Body of pancreas (tissue), 4 donors: ENCODE measurements around the gene ROS1. TPM values are rescaled to one million over a fixed set of nuclear protein-coding genes. Genes with fewer than 3 reads are reported as not detected.

ENCODE experiments used
- ATAC-seq: fragments of 150-250 bp; one replicate; pipeline ENCODE4 v1.9.1; 2016
- DNase-seq, 4 donors: peaks; one replicate each; pipeline ENCODE4 v3.0.0-alpha.2; 2019
- H3K27ac ChIP-seq, 4 donors: fragments of 200-600 bp; sonication (generic); 1 replicate in 3 of 4; 2 replicates in 1 of 4; pipeline versions ENCODE4 v1.5.1 to v1.6.1; 2016 to 2019; ENCODE audit warnings: mild to moderate bottlenecking in 1 of 4, mixed read lengths in 1 of 4, moderate library complexity in 1 of 4
- H3K27me3 ChIP-seq, 2 donors: fragments of 200-600 bp; sonication (generic); one replicate each; pipeline ENCODE4 v1.6.0; 2016; ENCODE audit warnings: mild to moderate bottlenecking in 1 of 2
- H3K36me3 ChIP-seq, 2 donors: fragments of 200-600 bp; sonication (generic); replicated peaks in 1 of 2; 2 replicates each; pipeline ENCODE4 v1.5.1; 2016; ENCODE audit warnings: low read depth in 2 of 2; ENCODE audit not compliant: insufficient read depth in 1 of 2
- H3K4me1 ChIP-seq: fragments of 200-600 bp; sonication (generic); one replicate; pipeline ENCODE4 v1.6.0; 2016
- H3K4me3 ChIP-seq, 2 donors: fragments of 200-600 bp; sonication (generic); 1 replicate in 1 of 2; 2 replicates in 1 of 2; pipeline ENCODE4 v1.5.1; 2016 to 2019
- H3K9me3 ChIP-seq, 3 donors: fragments of 200-600 bp; sonication (generic); 1 replicate in 2 of 3; 2 replicates in 1 of 3; pipeline ENCODE4 v1.5.1; 2016
- POLR2A ChIP-seq, 3 donors: fragments of 450-650 bp; IDR thresholded peaks; one replicate each; pipeline ENCODE4 v1.6.1; 2016; ENCODE audit warnings: antibody characterized with exemption in 3 of 3, mild to moderate bottlenecking in 2 of 3
- WGBS, 2 donors: methylation state at CpG; one replicate each; pipeline ENCODE4 v1.1.5; 2017; 5-methylcytosine and 5-hydroxymethylcytosine counted together
- intact Hi-C: fragments of 100-400 bp; cut with DNase I; formaldehyde crosslinking; loops from one replicate; pipeline ENCODE4 v1.15.1; 2023
- total RNA-seq, 2 donors: library from RNA; depleted of rRNA; stranded (reverse); fragments of >200 nt; gene quantifications; one replicate each; pipeline ENCODE4 v1.1.0, GENCODE V29; 2016
- TF ChIP-seq, protein P1 (sequence below), 7 experiments: fragments of 450-650 bp in 4 of 7; fragments of 200-600 bp in 3 of 7; sonication (generic) in 3 of 7; IDR thresholded peaks; one replicate each; pipeline ENCODE4 v1.5.1; 2016 to 2019; ENCODE audit warnings: antibody characterized with exemption in 7 of 7

Gene ROS1
- total RNA-seq, 2 donors from 2014 or later = not detected

DNA sequence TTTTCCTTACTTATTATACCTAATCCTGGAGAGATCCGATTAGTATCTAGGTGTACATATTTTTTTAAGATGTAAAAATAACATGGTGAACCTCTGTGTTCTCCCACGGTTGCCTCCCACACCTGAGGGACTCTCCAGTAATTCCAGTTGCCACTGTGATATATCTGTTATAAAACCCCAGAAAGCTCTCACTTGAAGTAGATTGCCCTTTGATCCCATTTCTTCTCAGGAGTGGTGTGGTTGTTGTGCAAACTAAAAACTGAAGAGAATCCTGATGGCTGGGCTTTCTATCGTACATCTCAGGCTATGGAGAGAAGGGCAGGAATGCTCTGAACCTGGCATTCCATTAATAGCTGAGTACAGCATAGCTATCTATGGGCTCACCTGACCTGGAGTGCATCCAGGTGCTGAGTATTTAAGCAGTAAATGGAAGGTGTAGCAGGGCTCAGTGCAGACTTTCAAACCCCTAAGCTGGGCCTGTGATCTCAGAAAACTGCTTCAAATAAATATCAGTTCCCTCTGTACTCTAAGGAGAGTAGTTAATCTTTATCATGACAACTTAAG is 119.4 kb downstream of the ROS1 start:
- intact Hi-C loops = no loop called here
- no peaks in the 10 kb centered on the region for H3K4me1 ChIP-seq
- 28% methylated on average over 3 of the region's 3 CpGs for whole genome bisulfite sequencing, 2 donors
- H3K27me3 ChIP-seq = no peaks in the 10 kb centered on the region
- ATAC-seq = peak; percentile 38
- TF ChIP-seq POLR2A (IDR thresholded peaks at IDR 0.05) = no peak
- TF ChIP-seq, protein P1, sequence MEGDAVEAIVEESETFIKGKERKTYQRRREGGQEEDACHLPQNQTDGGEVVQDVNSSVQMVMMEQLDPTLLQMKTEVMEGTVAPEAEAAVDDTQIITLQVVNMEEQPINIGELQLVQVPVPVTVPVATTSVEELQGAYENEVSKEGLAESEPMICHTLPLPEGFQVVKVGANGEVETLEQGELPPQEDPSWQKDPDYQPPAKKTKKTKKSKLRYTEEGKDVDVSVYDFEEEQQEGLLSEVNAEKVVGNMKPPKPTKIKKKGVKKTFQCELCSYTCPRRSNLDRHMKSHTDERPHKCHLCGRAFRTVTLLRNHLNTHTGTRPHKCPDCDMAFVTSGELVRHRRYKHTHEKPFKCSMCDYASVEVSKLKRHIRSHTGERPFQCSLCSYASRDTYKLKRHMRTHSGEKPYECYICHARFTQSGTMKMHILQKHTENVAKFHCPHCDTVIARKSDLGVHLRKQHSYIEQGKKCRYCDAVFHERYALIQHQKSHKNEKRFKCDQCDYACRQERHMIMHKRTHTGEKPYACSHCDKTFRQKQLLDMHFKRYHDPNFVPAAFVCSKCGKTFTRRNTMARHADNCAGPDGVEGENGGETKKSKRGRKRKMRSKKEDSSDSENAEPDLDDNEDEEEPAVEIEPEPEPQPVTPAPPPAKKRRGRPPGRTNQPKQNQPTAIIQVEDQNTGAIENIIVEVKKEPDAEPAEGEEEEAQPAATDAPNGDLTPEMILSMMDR (IDR thresholded peaks at IDR 0.05) = no peak
- H3K4me3 ChIP-seq = no peak overlapping the region
- H3K36me3 ChIP-seq = no peaks in the 10 kb centered on the region
- DNase-seq = peak in 2 of 4 donors; percentile 16 to 31
- H3K27ac ChIP-seq = no peak overlapping the region
- no peaks in the 10 kb centered on the region for H3K9me3 ChIP-seq

DNA sequence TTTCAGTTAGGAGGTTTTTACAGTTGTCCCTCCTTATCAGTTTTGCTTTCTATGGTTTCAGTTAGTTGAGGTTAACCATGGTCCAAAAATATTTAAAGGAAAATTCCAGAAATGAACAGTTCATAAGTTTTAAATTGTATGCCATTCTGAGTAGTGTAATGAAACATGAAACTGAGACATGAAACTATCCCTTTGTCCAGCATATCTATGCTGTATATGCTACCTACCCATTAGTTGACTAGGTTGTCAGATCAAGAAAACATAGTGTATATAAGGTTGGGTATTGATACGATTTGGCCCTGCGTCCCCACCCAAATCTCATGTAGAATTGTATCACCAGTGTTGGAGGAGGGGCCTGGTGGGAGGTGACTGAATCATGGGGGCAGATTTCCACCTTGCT is 121.3 kb downstream of the ROS1 start:
- Histone ChIP-seq H3K27ac (no peak overlapping the region), H3K4me3 (no peak overlapping the region), H3K27me3 (no peaks in the 10 kb centered on the region), H3K9me3 (no peaks in the 10 kb centered on the region), H3K4me1 (no peaks in the 10 kb centered on the region), H3K36me3 (no peaks in the 10 kb centered on the region)
- intact Hi-C loops = no loop called here
- DNase-seq (no peak), ATAC-seq (no peak)
- TF ChIP-seq, protein P1 (IDR thresholded peaks at IDR 0.05) = no peak
- no peak for TF ChIP-seq POLR2A (IDR thresholded peaks at IDR 0.05)
- 74 to 86% methylated on average over 2 of the region's 2 CpGs for WGBS, 2 donors

DNA sequence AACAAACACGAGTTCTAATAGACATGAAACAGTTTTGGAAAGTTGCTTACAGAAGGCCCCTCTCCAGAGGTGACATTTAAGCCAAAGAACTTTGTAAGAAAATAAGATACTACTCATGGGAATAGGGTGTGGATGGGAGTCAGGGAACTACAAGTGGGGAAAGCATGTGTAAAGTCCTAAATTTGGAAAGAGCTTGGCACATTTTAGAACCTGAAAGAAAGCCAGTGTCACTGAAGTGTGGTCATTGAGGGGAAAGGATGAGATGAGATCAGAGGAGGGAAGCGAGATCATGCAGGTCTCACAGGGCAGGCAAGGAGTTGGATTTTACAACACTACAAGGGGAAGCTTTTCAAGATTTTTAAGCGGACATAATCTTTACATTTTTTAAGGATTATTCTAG is 122.4 kb downstream of the ROS1 start:
- ATAC-seq (no peak), DNase-seq (no peak)
- Histone ChIP-seq H3K4me3 (no peak overlapping the region), H3K27me3 (no peaks in the 10 kb centered on the region), H3K9me3 (no peaks in the 10 kb centered on the region), H3K4me1 (no peaks in the 10 kb centered on the region), H3K27ac (no peak overlapping the region), H3K36me3 (no peaks in the 10 kb centered on the region)
- 45 to 63% methylated on average over 3 of the region's 3 CpGs for WGBS, 2 donors
- TF ChIP-seq, protein P1 (IDR thresholded peaks at IDR 0.05) = no peak
- TF ChIP-seq POLR2A (IDR thresholded peaks at IDR 0.05) = no peak
- intact Hi-C loops = no loop called here

DNA sequence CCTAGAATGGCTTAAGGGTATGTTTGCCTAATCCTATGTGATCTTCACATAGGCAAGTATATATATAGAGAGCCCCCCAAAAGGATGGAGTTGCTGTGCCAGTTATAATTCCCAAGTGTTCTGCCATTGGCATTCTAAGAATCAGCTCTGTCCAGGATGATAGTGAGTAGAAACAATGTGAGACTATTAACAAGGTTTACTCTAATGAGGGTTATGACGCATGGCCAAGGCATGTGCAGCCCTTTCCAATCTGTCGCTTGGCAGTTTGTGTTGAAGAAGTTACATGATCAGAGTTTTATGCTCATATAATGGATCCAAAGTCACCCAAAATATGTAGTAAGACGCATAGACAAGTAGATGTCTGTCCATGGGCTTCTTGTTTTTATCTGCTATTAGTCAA is 126.8 kb downstream of the ROS1 start:
- no peaks in the 10 kb centered on the region for H3K36me3 ChIP-seq
- intact Hi-C loops = no loop called here
- ATAC-seq (no peak), DNase-seq (no peak)
- H3K27me3 ChIP-seq = no peaks in the 10 kb centered on the region
- TF ChIP-seq, protein P1 (IDR thresholded peaks at IDR 0.05) = no peak
- TF ChIP-seq POLR2A (IDR thresholded peaks at IDR 0.05) = no peak
- no peaks in the 10 kb centered on the region for H3K9me3 ChIP-seq
- H3K27ac ChIP-seq = no peak overlapping the region
- no peak overlapping the region for H3K4me3 ChIP-seq
- no peaks in the 10 kb centered on the region for H3K4me1 ChIP-seq
- 82 to 86% methylated on average over 3 of the region's 3 CpGs for WGBS, 2 donors

DNA sequence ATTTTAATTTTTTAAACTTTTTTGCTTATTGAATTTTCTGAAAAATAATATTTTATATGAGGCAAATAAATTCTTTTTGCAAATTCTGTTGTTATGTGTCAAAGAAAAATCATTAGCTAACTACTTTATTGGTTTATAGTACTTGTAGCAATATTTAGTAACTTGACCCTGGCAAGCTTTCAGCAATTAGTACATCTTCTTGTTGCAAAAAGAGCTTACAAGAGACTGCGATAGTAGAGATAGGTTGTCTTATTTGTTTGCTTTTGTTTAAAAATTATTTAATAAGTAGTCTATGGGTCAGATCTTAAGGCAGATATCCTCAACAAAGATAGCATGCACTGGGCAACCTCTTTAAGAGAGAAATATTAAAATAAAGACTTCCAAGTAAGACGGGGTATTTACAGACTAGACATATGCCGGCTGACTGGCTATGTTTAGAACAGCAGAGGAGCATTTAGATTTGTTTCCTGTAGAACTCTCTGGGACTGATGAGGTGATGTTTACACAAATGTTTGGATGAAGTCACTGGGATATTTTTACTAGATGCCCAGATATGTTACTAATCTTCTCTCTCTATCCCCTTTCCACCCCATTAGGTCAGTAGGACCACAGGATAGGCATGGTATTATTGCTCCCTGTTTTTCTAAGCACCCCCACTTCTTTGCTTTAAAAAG is 135.4 kb downstream of the ROS1 start:
- WGBS, 2 donors = 59 to 62% methylated on average over 3 of the region's 3 CpGs
- Histone ChIP-seq H3K27ac (no peak overlapping the region), H3K36me3 (no peaks in the 10 kb centered on the region), H3K27me3 (no peaks in the 10 kb centered on the region), H3K9me3 (no peaks in the 10 kb centered on the region), H3K4me3 (no peak overlapping the region), H3K4me1 (no peaks in the 10 kb centered on the region)
- TF ChIP-seq, protein P1 (IDR thresholded peaks at IDR 0.05) = no peak
- no peak for TF ChIP-seq POLR2A (IDR thresholded peaks at IDR 0.05)
- ATAC-seq (no peak), DNase-seq (no peak)
- intact Hi-C loops = no loop called here
